AG09319 (cell line): ENCODE data around the gene PFN3.
"Not testable (repeated sequence)": the region's sequence is repeated elsewhere in the genome, so short reads cannot be mapped to it uniquely, and the experiment has no call there.

ENCODE experiments used
- DNase-seq: peaks from one replicate; pipeline ENCODE4 v3.0.0-alpha.2; 2010; ENCODE audit warnings: low read depth; ENCODE audit errors: extremely low read depth
- TF ChIP-seq, protein P1 (sequence below): IDR thresholded peaks from 2 replicates; pipeline ENCODE4 v1.5.1; 2011; ENCODE audit warnings: low read depth, mild to moderate bottlenecking, inconsistent platforms, low read length, moderate library complexity

The PFN3 gene

GRCh38 chr5:177425801-177426565 is 25.5 kb upstream of the PFN3 start:
- TF ChIP-seq, protein P1, sequence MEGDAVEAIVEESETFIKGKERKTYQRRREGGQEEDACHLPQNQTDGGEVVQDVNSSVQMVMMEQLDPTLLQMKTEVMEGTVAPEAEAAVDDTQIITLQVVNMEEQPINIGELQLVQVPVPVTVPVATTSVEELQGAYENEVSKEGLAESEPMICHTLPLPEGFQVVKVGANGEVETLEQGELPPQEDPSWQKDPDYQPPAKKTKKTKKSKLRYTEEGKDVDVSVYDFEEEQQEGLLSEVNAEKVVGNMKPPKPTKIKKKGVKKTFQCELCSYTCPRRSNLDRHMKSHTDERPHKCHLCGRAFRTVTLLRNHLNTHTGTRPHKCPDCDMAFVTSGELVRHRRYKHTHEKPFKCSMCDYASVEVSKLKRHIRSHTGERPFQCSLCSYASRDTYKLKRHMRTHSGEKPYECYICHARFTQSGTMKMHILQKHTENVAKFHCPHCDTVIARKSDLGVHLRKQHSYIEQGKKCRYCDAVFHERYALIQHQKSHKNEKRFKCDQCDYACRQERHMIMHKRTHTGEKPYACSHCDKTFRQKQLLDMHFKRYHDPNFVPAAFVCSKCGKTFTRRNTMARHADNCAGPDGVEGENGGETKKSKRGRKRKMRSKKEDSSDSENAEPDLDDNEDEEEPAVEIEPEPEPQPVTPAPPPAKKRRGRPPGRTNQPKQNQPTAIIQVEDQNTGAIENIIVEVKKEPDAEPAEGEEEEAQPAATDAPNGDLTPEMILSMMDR, result no peak
- peak; percentile 100 for DNase-seq

DNA sequence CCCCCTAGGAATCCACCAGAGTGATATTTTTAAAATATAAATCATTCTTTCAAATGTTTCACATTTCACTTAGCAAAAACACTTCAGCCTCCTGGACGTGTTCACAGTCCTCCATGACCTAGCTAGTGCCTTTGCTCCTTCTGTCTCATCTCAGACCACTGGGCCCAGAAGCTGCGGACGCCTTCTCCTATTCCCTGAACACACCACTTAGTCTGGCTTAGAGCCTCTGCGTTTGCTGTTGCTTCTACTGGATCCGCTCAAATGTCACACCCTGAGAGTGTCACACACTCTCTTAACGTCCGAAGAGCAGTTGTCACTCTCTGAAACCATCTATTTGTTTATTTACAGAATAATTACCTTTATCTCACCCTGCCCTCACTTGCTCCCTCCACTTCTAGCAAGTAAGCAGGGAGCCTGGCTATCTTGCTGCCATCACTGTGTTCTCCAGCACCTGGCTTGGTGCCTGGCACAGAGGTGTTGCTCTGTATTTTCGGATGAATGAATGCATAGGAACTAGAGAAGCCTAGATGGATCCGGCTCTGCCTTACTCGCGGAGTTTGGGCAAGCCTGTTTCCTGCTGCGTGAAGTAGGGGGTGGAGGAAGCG is 24.8 kb upstream of the PFN3 start:
- TF ChIP-seq, protein P1, result no peak
- no peak for DNase-seq

- TF ChIP-seq, protein P1, result no peak
- no peak for DNase-seq
Observed at GRCh38 chr5:177423671-177424070, 23.2 kb upstream of the PFN3 start.

GRCh38 chr5:177421062-177421798 is 20.8 kb upstream of the PFN3 start:
- DNase-seq, result no peak
- TF ChIP-seq, protein P1, result no peak

GRCh38 chr5:177420472-177420871 is 20.0 kb upstream of the PFN3 start:
- not testable (repeated sequence) for DNase-seq

DNA sequence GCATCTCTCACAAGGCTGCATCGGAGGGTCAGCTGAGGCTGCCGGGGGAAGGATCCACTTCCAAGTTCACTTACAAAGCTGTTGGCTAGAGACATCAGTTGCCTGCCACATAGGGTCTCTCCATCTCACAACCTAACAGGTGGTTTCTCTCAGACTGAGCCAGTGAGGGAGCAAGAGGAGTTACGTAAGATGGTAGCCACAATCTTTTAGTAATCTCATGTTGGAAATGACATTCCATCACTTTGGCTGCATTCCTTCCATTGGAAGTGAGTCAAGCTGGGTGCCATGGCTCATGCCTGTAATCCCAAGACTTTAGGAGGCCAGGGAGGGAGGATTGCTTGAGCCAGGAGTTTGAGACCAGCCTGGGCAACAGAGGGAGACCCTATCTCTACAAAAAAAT is 18.6 kb upstream of the PFN3 start:
- no peak for DNase-seq
- TF ChIP-seq, protein P1, result no peak

DNA sequence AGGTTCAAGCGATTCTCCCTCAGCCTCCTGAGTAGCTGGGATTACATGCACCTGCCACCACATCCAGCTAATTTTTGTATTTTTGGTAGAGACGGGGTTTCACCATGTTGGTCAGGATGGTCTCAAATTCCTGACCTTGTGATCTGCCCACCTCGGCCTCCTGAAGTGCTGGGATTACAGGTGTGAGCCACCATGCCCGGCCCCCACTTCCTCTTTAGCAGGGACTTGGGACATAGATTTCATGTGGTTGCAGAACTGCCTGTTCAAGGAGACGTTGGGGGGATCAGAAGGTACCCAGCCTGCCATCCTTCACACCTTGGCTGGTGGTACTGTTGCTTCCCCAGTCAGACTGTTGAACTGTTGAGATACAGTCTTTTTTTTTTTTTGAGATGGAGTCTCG is 16.6 kb upstream of the PFN3 start:
- not testable (repeated sequence) for DNase-seq

DNA sequence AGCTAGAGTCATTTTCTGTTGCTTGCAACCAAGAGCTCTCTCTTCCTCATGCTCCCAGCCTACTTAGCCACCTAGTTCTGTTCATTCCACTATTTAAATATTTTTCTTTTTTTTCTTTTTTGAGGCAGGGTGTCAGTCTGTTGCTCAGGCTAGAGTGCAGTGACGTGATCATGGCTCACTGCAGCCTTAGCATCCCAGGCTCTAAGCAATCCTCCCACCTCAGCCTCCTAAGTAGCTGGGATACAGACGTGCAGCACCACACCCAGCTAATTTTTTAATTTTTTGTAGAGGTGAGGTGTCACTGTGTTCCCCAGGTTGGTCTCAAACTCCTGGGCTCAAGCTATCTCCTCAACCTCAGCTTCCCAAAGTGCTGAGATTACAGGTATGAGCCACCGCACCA is 14.0 kb upstream of the PFN3 start:
- DNase-seq, result no peak
- TF ChIP-seq, protein P1, result no peak
